ENCODE measurements around the gene FANCI.

The FANCI gene

DNA sequence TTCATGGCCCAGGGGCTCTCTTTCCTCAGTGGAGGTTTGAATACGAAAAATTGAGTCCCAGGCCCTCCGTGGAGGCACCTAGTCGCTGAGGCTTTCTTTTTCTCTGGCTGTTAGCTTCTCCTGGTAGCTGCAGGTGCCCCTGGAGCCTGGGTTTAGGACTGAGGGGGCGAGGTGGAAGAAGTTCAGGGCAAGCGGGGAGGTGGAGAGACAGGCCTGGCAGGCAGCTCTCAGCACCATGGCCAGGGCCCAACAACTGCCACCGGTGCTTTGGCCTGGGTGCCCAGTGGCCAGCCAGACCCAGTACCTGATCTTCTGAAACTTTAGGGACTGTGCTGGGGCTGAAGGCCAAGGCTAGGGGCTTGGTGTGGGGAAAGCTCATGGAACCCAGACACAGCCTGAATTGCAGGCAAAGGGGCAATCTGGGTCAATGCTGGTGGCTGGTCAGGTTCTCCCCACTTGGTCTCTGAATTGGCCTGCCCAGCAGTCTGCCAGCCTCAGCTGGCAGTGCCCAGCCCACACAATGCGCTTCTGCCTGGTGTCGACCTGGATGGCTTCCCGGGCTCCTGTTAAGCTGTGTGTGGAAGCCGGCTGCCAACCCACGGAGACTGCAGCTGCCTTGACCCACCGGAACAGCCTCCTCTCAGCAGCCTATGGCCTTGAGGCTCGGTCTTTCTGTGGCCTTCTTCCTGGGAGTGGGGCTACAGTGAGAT, 121.1 kb downstream of the FANCI start:
- Histone ChIP-seq H3K4me1 (ENCODE audit: control insufficient read depth in 1 of 2, insufficient read depth in 2 of 2, low read length in 2 of 2) (peaks cover 0 to 25% of the 10 kb centered on the region in 2 donors), H3K27me3 (ENCODE audit: low read depth, low read length) (peaks cover 98% of the 10 kb centered on the region), H3K4me3 (ENCODE audit: low read depth in 1 of 2, low read length in 2 of 2) (no peak overlapping the region), H3K27ac (ENCODE audit: low read length) (no peak overlapping the region), H3K36me3 (ENCODE audit: control insufficient read depth in 1 of 2, insufficient read depth in 2 of 2, low read length in 2 of 2) (no peaks in the 10 kb centered on the region), H3K9me3 (ENCODE audit: control insufficient read depth in 1 of 2, low read length in 2 of 2) (no peaks in the 10 kb centered on the region)

DNA sequence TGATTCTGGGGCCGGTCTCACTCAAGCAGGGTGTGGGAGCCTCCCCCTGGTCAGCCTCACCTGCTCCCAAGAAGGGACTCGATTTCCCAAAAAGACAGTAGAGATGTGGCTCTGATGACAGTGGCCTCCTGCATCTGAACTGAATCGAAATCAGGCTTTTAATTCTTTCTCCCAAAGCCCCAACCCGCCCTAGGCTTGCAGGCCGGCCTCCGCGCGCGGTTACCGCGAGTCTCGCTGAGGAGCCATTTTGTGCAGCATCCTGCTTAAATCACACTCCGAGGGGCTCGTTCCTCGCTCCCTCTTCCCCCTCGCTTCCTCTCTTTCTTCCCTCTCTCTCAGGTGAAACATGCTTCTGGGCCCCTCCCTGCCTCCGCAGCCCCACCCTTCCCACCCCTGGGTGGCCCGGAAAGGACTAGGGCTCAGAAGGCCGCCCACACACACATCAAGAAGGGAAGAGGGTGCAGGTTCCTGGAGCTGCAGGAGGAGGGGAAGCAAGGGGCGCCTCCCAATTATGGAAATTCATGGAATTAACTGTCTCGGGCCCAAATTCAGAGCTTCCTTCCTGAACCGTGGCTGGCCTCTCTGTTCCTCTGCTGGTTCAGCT, 121.8 kb downstream of the FANCI start:
- Histone ChIP-seq H3K4me1 (ENCODE audit: control insufficient read depth in 1 of 2, insufficient read depth in 2 of 2, low read length in 2 of 2) (peaks cover 0 to 28% of the 10 kb centered on the region in 2 donors), H3K4me3 (ENCODE audit: low read depth in 1 of 2, low read length in 2 of 2) (no peak overlapping the region), H3K27me3 (ENCODE audit: low read depth, low read length) (peaks cover 98% of the 10 kb centered on the region), H3K36me3 (ENCODE audit: control insufficient read depth in 1 of 2, insufficient read depth in 2 of 2, low read length in 2 of 2) (no peaks in the 10 kb centered on the region), H3K27ac (ENCODE audit: low read length) (no peak overlapping the region), H3K9me3 (ENCODE audit: control insufficient read depth in 1 of 2, low read length in 2 of 2) (no peaks in the 10 kb centered on the region)
